Neural progenitor cell (in vitro differentiated cells): ENCODE data around the gene ALKAL2. TPM values are rescaled to one million over a fixed set of nuclear protein-coding genes. Genes with fewer than 3 reads are reported as not detected.

Experiments used
- DNase-seq: peaks from one replicate; pipeline ENCODE4 v3.0.0-alpha.2; 2016; ENCODE audit warnings: low spot score
- H2AFZ ChIP-seq: fragments of 200-600 bp; sonication (generic); replicated peaks from 2 replicates; pipeline ENCODE4 v1.6.1; 2016; ENCODE audit warnings: antibody characterized with exemption
- H3F3A ChIP-seq: fragments of 200-600 bp; sonication (generic); 2 replicates; pipeline ENCODE4 v1.6.1; 2016; ENCODE audit warnings: antibody characterized with exemption, low read depth
- H3K27ac ChIP-seq: fragments of 200-600 bp; sonication (generic); 2 replicates; pipeline ENCODE4 v1.5.1; 2016; ENCODE audit warnings: mild to moderate bottlenecking
- H3K27me3 ChIP-seq: fragments of 200-600 bp; sonication (generic); 2 replicates; pipeline ENCODE4 v1.6.1; 2016; ENCODE audit warnings: mild to moderate bottlenecking, moderate library complexity
- H3K36me3 ChIP-seq: fragments of 200-600 bp; sonication (generic); 2 replicates; pipeline ENCODE4 v1.5.1; 2016
- H3K4me1 ChIP-seq: fragments of 200-600 bp; sonication (generic); 2 replicates; pipeline ENCODE4 v1.6.1; 2016; ENCODE audit warnings: mixed run types
- H3K4me2 ChIP-seq: fragments of 200-600 bp; sonication (generic); 2 replicates; pipeline ENCODE4 v1.6.1; 2016
- H3K4me3 ChIP-seq: fragments of 200-600 bp; sonication (generic); 2 replicates; pipeline ENCODE4 v1.5.1; 2016
- H3K79me2 ChIP-seq: fragments of 200-600 bp; sonication (generic); 2 replicates; pipeline ENCODE4 v1.6.1; 2016; ENCODE audit warnings: low read depth
- H3K9ac ChIP-seq: fragments of 200-600 bp; sonication (generic); 2 replicates; pipeline ENCODE4 v1.6.1; 2016
- H3K9me3 ChIP-seq: fragments of 200-600 bp; sonication (generic); 2 replicates; pipeline ENCODE4 v1.5.1; 2016; ENCODE audit warnings: low read depth
- H4K20me1 ChIP-seq: fragments of 200-600 bp; sonication (generic); 2 replicates; pipeline ENCODE4 v1.6.1; 2016; ENCODE audit warnings: low read depth
- H3K27ac Mint-ChIP-seq: 3 replicates; pipeline ENCODE4 v1.8.0; 2021; ENCODE audit warnings: mixed read lengths
- H3K27me3 Mint-ChIP-seq: 2 replicates; pipeline ENCODE4 v1.8.0; 2022; ENCODE audit warnings: low read depth, mild to moderate bottlenecking, inconsistent platforms, moderate library complexity, mixed read lengths; ENCODE audit not compliant: insufficient read depth
- H3K36me3 Mint-ChIP-seq: 3 replicates; pipeline ENCODE4 v1.8.0; 2021; ENCODE audit warnings: mixed read lengths
- H3K4me1 Mint-ChIP-seq: 3 replicates; pipeline ENCODE4 v1.8.0; 2021; ENCODE audit warnings: mixed read lengths
- H3K4me3 Mint-ChIP-seq: 3 replicates; pipeline ENCODE4 v1.8.0; 2021; ENCODE audit warnings: mild to moderate bottlenecking, moderate library complexity, mixed read lengths
- H3K9me3 Mint-ChIP-seq: 3 replicates; pipeline ENCODE4 v1.8.0; 2020; ENCODE audit warnings: mixed read lengths
- EZH2 ChIP-seq: fragments of 200-600 bp; sonication (generic); IDR thresholded peaks from 2 replicates; pipeline ENCODE4 v1.6.1; 2017; ENCODE audit warnings: antibody characterized with exemption, mild to moderate bottlenecking, moderate library complexity
- EZH2phosphoT487 ChIP-seq: fragments of 200-600 bp; sonication (generic); IDR thresholded peaks from 2 replicates; pipeline ENCODE4 v1.6.1; 2017; ENCODE audit warnings: antibody characterized with exemption
- total RNA-seq: library from RNA; depleted of rRNA; stranded (reverse); fragments of >200 nt; gene quantifications from 2 replicates; pipeline ENCODE4 v1.2.3, GENCODE V29; 2015; ENCODE audit warnings: low replicate concordance
- TF ChIP-seq, protein P1 (sequence below): fragments of 200-600 bp; sonication (generic); IDR thresholded peaks from 2 replicates; pipeline ENCODE4 v1.5.1; 2017; ENCODE audit warnings: antibody characterized with exemption, mild to moderate bottlenecking

The ALKAL2 gene
- total RNA-seq, 1 donor from 2014 or later = not detected

DNA sequence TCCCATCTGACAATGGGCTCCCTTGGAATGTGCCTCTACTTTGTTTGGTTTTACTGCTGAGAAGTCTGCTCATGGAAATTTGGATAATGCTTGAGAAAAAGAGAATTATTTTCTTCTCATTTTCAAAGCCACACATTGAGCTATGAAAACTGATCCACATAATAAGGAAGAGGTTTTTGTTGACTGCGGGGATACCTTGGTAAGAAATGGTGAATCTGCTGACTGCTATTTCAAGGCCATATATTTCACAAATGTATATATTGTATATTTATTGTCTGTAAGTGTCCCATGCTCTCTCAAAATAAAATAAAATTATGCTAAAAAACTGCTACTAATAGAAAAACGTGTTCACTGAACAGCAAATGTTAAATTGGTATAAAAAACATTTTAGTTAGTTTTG, 39.2 kb downstream of the ALKAL2 start:
- Histone ChIP-seq H3K9ac (no peak overlapping the region), H2AFZ (no peak overlapping the region), H3F3A (no peaks in the 10 kb centered on the region), H3K79me2 (no peaks in the 10 kb centered on the region), H3K4me3 (no peak overlapping the region), H3K36me3 (no peaks in the 10 kb centered on the region), H3K9me3 (no peaks in the 10 kb centered on the region), H3K27ac (no peak overlapping the region), H3K27me3 (no peaks in the 10 kb centered on the region), H3K4me1 (no peaks in the 10 kb centered on the region), H3K4me2 (no peak overlapping the region), H4K20me1 (no peaks in the 10 kb centered on the region)
- peaks cover 21% of the 10 kb centered on the region for H3K36me3 Mint-ChIP-seq
- no peaks in the 10 kb centered on the region for H3K4me1 Mint-ChIP-seq
- no peak for TF ChIP-seq EZH2phosphoT487
- TF ChIP-seq, protein P1, sequence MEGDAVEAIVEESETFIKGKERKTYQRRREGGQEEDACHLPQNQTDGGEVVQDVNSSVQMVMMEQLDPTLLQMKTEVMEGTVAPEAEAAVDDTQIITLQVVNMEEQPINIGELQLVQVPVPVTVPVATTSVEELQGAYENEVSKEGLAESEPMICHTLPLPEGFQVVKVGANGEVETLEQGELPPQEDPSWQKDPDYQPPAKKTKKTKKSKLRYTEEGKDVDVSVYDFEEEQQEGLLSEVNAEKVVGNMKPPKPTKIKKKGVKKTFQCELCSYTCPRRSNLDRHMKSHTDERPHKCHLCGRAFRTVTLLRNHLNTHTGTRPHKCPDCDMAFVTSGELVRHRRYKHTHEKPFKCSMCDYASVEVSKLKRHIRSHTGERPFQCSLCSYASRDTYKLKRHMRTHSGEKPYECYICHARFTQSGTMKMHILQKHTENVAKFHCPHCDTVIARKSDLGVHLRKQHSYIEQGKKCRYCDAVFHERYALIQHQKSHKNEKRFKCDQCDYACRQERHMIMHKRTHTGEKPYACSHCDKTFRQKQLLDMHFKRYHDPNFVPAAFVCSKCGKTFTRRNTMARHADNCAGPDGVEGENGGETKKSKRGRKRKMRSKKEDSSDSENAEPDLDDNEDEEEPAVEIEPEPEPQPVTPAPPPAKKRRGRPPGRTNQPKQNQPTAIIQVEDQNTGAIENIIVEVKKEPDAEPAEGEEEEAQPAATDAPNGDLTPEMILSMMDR = no peak
- no peak for TF ChIP-seq EZH2
- H3K27ac Mint-ChIP-seq = no peak overlapping the region
- DNase-seq = no peak
- no peaks in the 10 kb centered on the region for H3K27me3 Mint-ChIP-seq
- no peak overlapping the region for H3K4me3 Mint-ChIP-seq
- no peaks in the 10 kb centered on the region for H3K9me3 Mint-ChIP-seq

DNA sequence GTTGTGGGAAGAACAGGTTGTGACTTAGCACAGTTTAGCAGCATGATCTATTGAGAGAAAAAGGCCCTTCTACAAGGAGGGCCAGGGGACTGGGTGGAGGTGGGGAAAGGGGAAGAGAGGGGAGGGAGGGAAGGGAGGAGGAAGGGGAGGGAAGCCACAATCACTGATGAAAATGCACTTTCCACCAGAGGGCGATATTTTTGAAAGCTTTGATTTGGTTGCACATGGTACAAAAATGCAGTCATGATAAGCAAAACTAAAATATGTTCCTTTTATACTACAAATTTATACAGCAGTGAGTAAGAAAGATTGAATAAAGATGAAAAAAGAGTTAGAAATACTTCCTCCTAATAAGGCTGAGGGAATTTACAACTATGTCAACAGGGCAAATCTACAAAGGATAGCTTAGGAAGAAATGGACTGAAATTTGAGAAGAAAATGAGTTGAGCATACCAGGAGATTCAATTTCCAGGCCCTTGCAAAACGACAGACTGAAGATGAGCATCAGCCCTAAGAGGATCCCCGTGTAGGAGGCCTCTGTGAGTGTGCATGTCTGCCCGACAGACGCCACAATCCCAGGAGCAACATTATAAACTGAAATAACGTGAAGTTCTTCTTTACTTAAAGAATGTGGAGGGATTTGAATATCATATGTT, 41.3 kb downstream of the ALKAL2 start:
- Mint-ChIP-seq H3K36me3 (peaks cover 30% of the 10 kb centered on the region), H3K4me1 (no peaks in the 10 kb centered on the region), H3K27ac (no peak overlapping the region), H3K4me3 (no peak overlapping the region), H3K27me3 (no peaks in the 10 kb centered on the region), H3K9me3 (no peaks in the 10 kb centered on the region)
- no peak for TF ChIP-seq EZH2
- TF ChIP-seq, protein P1 = peak; percentile 69
- H3K36me3 ChIP-seq = no peaks in the 10 kb centered on the region
- no peak overlapping the region for H3K9ac ChIP-seq
- H3K4me2 ChIP-seq = no peak overlapping the region
- H3K4me3 ChIP-seq = no peak overlapping the region
- DNase-seq = peak; percentile 58
- no peaks in the 10 kb centered on the region for H3K9me3 ChIP-seq
- no peaks in the 10 kb centered on the region for H3K27me3 ChIP-seq
- no peak overlapping the region for H2AFZ ChIP-seq
- H3K79me2 ChIP-seq = no peaks in the 10 kb centered on the region
- H3K27ac ChIP-seq = no peak overlapping the region
- no peaks in the 10 kb centered on the region for H3F3A ChIP-seq
- no peaks in the 10 kb centered on the region for H4K20me1 ChIP-seq
- no peaks in the 10 kb centered on the region for H3K4me1 ChIP-seq

DNA sequence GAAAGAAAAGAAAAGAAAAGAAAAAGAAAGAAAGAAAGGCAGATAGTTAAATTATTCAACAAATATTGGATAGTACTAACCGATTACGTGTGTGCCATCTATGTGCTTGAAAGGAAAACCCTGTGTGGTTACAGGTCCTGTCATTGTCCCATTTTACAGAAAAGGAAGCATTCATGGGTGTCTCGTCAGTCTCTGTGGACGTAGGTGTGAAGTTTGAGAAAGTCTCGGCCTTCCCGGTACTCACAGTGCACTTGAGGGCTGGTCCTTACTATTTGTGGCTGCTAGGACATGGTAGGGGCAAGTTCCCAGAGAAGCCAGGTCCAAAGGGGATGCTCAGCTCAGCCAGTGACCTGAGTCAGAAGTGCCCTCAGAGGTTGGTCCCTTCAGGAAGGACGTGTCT, 43.3 kb downstream of the ALKAL2 start:
- no peak overlapping the region for H3K9ac ChIP-seq
- H3K4me1 Mint-ChIP-seq = no peaks in the 10 kb centered on the region
- no peaks in the 10 kb centered on the region for H4K20me1 ChIP-seq
- no peaks in the 10 kb centered on the region for H3K4me1 ChIP-seq
- no peak overlapping the region for H3K4me2 ChIP-seq
- no peak for DNase-seq
- H3K9me3 ChIP-seq = no peaks in the 10 kb centered on the region
- peaks cover 6% of the 10 kb centered on the region for H3K27me3 Mint-ChIP-seq
- no peak overlapping the region for H3K27ac ChIP-seq
- H3K4me3 Mint-ChIP-seq = no peak overlapping the region
- no peak overlapping the region for H3K4me3 ChIP-seq
- H3K27me3 ChIP-seq = no peaks in the 10 kb centered on the region
- H2AFZ ChIP-seq = no peak overlapping the region
- H3K27ac Mint-ChIP-seq = no peak overlapping the region
- H3K9me3 Mint-ChIP-seq = peaks cover 2% of the 10 kb centered on the region
- TF ChIP-seq, protein P1 = no peak
- H3F3A ChIP-seq = no peaks in the 10 kb centered on the region
- peaks cover 40% of the 10 kb centered on the region for H3K36me3 Mint-ChIP-seq
- H3K36me3 ChIP-seq = no peaks in the 10 kb centered on the region
- no peaks in the 10 kb centered on the region for H3K79me2 ChIP-seq
